Measurements from ENCODE around the gene CBLL1. TPM values are rescaled to one million over a fixed set of nuclear protein-coding genes. Genes with fewer than 3 reads are reported as not detected.

CBLL1 gene, protein sequence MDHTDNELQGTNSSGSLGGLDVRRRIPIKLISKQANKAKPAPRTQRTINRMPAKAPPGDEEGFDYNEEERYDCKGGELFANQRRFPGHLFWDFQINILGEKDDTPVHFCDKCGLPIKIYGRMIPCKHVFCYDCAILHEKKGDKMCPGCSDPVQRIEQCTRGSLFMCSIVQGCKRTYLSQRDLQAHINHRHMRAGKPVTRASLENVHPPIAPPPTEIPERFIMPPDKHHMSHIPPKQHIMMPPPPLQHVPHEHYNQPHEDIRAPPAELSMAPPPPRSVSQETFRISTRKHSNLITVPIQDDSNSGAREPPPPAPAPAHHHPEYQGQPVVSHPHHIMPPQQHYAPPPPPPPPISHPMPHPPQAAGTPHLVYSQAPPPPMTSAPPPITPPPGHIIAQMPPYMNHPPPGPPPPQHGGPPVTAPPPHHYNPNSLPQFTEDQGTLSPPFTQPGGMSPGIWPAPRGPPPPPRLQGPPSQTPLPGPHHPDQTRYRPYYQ
- total RNA-seq, result 11.1 and 14.9 TPM in 2 replicates

DNA sequence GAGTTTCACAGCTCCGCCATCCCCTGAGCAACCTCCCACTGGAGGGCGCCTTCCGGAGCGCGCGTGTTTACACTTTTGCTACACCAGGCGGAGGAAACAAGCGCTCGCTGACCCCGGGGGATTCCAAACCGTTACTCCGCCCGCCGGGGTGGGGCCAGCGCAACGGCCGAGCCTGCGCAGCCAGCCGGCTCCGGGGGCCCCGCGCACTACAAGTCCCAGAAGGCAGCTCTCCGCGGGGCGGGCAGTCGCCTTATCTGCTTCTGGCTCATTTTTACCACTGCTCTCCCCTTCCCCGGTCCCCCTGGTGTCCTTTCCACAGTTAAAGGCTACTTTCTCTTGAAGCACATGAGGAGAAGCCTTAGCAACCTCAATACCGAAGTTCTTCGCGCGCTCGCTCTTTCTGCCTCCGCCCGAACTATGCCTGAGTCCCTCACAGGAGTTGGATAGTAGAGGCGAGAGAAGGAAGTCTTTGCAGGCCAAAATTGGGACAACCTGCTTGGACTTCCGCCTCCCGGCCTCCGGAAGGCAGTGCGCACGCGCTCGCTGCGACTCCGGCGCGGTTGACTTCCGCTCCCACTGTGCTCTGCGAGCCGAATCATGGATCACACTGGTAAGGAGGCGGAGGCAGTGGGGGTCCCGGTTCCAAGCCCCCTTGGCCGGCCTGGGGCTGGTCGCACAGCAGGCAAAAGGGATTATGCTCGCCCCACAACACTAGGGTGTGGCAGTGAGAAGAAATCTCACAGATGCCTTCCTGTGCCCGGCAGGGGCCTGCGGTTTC, at the start of gene CBLL1:
TSS of gene CBLL1 (plus strand) at position 576 of the 778 bp plus-strand sequence. CDS start at position 598, 22 bp downstream.

DNA sequence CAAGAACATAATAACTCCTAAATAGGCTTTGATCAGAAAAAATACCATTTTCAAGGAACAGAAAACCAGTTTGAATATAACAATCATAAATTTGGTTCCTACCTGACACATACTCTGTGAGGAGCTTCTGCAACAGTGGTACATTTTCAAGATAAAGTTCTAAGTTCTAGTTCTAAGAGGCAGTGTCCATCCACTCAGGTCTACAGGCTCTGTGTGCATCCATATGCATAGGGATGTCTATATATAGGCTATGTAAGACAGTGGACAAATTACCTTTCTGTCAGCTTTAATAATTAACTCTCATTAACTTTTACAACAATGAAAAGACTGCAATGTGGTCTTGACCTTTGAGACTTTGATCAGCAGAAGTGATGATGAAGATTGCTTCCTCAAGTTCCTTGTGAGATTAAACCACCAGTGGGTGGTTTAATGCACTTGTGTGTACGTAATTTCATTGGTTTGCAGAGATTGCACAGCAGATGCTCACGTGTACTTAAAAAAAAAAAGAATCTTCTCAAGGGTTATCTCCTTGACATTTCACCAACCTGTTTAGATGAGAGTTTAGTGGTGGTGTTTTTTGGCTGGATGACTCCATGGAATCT, 59.2 kb downstream of the CBLL1 start, which contains the start of gene SLC26A3:
TSS of gene SLC26A3 (minus strand) at position 215 of the 602 bp plus-strand sequence. CDS start 8,714 bp downstream, outside the sequence.

Other genes with a start within 250 kb of the CBLL1 start
- 51.6 and 59.3 TPM in 2 replicates for gene COG5, start 180.2 kb upstream of the CBLL1 start, total RNA-seq
- gene DUS4L, start 180.2 kb upstream of the CBLL1 start, total RNA-seq, result 5.5 and 7.9 TPM in 2 replicates
- gene BCAP29, start 163.9 kb upstream of the CBLL1 start, total RNA-seq, result 45.7 and 45.9 TPM in 2 replicates
- gene SLC26A4, start 83.3 kb upstream of the CBLL1 start, total RNA-seq, result 0.56 and 1.2 TPM in 2 replicates
- not detected in 2 replicates for gene SLC26A3, start 59.1 kb downstream of the CBLL1 start, total RNA-seq
- gene DLD, start 147.0 kb downstream of the CBLL1 start, total RNA-seq, result 52.9 and 54.2 TPM in 2 replicates